Measurements from ENCODE around the gene SKAP2. TPM values are rescaled to one million over a fixed set of nuclear protein-coding genes. Genes with fewer than 3 reads are reported as not detected.
A peak's percentile ranks its signal among the peaks of the same experiment; 100 is the strongest.

The SKAP2 gene
- total and polyA plus RNA-seq, 2 donors (not counting 3 experiments of a cell fraction or from before 2014, with no cell fraction given): 4.0 to 27.6 TPM

DNA sequence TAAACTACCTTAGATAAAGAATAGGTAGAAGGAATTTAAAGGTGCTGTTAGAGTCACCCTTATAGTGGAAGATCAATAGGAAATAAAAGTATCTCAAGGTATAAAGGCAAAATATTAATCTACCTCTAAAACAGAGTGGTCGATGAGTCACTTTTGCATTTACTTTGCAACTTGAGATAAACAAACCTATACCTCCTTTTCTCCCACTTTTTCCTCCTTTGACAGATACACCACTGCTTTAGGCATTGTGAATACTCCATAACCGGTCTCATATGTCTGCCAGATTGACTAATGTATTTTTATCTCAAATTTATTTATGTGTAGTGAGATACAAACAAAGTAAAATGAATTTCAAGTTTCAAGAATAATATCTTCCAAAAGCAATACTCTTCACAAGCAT is 193.5 kb downstream of the SKAP2 start:
- no peak overlapping the region for H3K9ac ChIP-seq (replicated peaks; ENCODE audit: extremely low read depth, insufficient read depth, low read length)
- no peaks in the 10 kb centered on the region for H3K79me2 ChIP-seq (ENCODE audit: control insufficient read depth, insufficient read depth, low read length)
- intact Hi-C loops (cut with micrococcal nuclease): no loop called here
- no peaks in the 10 kb centered on the region for H3K27me3 ChIP-seq (ENCODE audit: control insufficient read depth in 2 of 2, insufficient read depth in 2 of 2, low read length in 2 of 2)
- no peaks in the 10 kb centered on the region for H3K9me3 ChIP-seq (replicated peaks; ENCODE audit: control insufficient read depth, insufficient read depth, low read length)
- POLR2A ChIA-PET: no interaction called here
- no peak for DNase-seq (ENCODE audit: low read depth, low spot score)
- H3K9me1 ChIP-seq (replicated peaks; ENCODE audit: control insufficient read depth, extremely low read depth, insufficient read depth, low read length): no peaks in the 10 kb centered on the region
- H3K36me3 ChIP-seq (ENCODE audit: control insufficient read depth in 2 of 2, extremely low read depth in 1 of 2, insufficient read depth in 2 of 2, low read length in 2 of 2): no peaks in the 10 kb centered on the region
- H3K4me3 ChIP-seq (replicated peaks in 1 of 3; ENCODE audit: insufficient read depth in 1 of 3, low read depth in 1 of 3, low read length in 3 of 3): no peak overlapping the region
- H3K4me2 ChIP-seq (ENCODE audit: insufficient read depth, low read length): no peak overlapping the region
- no peaks in the 10 kb centered on the region for H4K20me1 ChIP-seq (replicated peaks; ENCODE audit: control insufficient read depth, extremely low read depth, insufficient read depth, low read length)
- peaks cover 13% of the 10 kb centered on the region for H3K4me1 ChIP-seq (ENCODE audit: control insufficient read depth, extremely low read depth, insufficient read depth, low read length)
- TF ChIP-seq, protein P1, sequence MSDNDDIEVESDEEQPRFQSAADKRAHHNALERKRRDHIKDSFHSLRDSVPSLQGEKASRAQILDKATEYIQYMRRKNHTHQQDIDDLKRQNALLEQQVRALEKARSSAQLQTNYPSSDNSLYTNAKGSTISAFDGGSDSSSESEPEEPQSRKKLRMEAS (IDR thresholded peaks at IDR 0.05; ENCODE audit: insufficient read depth, insufficient read length): no peak
- TF ChIP-seq FOS (IDR thresholded peaks at IDR 0.05; ENCODE audit: borderline replicate concordance, insufficient read depth, low read length): peak; percentile 16
- dilution Hi-C loops (cut with MboI; ENCODE audit: extremely low pct_ligation_motif_present, low sequenced_read_pairs): no loop called here
- BruUV-seq (replicated peaks): no TSS peak
- no peak overlapping the region for H2AFZ ChIP-seq (ENCODE audit: low read depth, low read length)
- CTCF ChIA-PET: interaction anchor here (1.5 to 7.6 kb wide), 3 partner anchors 11 to 302 kb away, joined by 10 to 345 read pairs (median 17); no protein-coding TSS in a partner anchor
- FAIRE-seq: no peak
- no peak overlapping the region for H3K27ac ChIP-seq (ENCODE audit: insufficient read depth, low read depth, low read length)

- Histone ChIP-seq H2AFZ (ENCODE audit: low read depth, low read length) (no peak overlapping the region), H3K4me3 (replicated peaks in 1 of 3; ENCODE audit: insufficient read depth in 1 of 3, low read depth in 1 of 3, low read length in 3 of 3) (no peak overlapping the region), H3K79me2 (ENCODE audit: control insufficient read depth, insufficient read depth, low read length) (no peaks in the 10 kb centered on the region), H3K9me3 (replicated peaks; ENCODE audit: control insufficient read depth, insufficient read depth, low read length) (no peaks in the 10 kb centered on the region), H3K9ac (replicated peaks; ENCODE audit: extremely low read depth, insufficient read depth, low read length) (no peak overlapping the region), H3K4me1 (ENCODE audit: control insufficient read depth, extremely low read depth, insufficient read depth, low read length) (peaks cover 8% of the 10 kb centered on the region), H3K4me2 (ENCODE audit: insufficient read depth, low read length) (no peak overlapping the region), H3K27ac (ENCODE audit: insufficient read depth, low read depth, low read length) (no peak overlapping the region), H3K36me3 (ENCODE audit: control insufficient read depth in 2 of 2, extremely low read depth in 1 of 2, insufficient read depth in 2 of 2, low read length in 2 of 2) (no peaks in the 10 kb centered on the region), H3K27me3 (ENCODE audit: control insufficient read depth in 2 of 2, insufficient read depth in 2 of 2, low read length in 2 of 2) (no peaks in the 10 kb centered on the region), H4K20me1 (replicated peaks; ENCODE audit: control insufficient read depth, extremely low read depth, insufficient read depth, low read length) (no peaks in the 10 kb centered on the region), H3K9me1 (replicated peaks; ENCODE audit: control insufficient read depth, extremely low read depth, insufficient read depth, low read length) (no peaks in the 10 kb centered on the region)
- no TSS peak for BruUV-seq (replicated peaks)
- dilution Hi-C loops (cut with MboI; ENCODE audit: extremely low pct_ligation_motif_present, low sequenced_read_pairs): no loop called here
- FAIRE-seq: no peak
- ChIA-PET POLR2A (no interaction called here), CTCF (interaction anchor here (0.8 to 7.6 kb wide), 4 partner anchors 11 to 491 kb away, joined by 3 to 345 read pairs (median 7); no protein-coding TSS in a partner anchor)
- DNase-seq (ENCODE audit: low read depth, low spot score): peak; percentile 17
- intact Hi-C loops (cut with micrococcal nuclease): no loop called here
- TF ChIP-seq, protein P1 (IDR thresholded peaks at IDR 0.05; ENCODE audit: insufficient read depth, insufficient read length): no peak
- TF ChIP-seq, protein P2, sequence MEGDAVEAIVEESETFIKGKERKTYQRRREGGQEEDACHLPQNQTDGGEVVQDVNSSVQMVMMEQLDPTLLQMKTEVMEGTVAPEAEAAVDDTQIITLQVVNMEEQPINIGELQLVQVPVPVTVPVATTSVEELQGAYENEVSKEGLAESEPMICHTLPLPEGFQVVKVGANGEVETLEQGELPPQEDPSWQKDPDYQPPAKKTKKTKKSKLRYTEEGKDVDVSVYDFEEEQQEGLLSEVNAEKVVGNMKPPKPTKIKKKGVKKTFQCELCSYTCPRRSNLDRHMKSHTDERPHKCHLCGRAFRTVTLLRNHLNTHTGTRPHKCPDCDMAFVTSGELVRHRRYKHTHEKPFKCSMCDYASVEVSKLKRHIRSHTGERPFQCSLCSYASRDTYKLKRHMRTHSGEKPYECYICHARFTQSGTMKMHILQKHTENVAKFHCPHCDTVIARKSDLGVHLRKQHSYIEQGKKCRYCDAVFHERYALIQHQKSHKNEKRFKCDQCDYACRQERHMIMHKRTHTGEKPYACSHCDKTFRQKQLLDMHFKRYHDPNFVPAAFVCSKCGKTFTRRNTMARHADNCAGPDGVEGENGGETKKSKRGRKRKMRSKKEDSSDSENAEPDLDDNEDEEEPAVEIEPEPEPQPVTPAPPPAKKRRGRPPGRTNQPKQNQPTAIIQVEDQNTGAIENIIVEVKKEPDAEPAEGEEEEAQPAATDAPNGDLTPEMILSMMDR (IDR thresholded peaks at IDR 0.05; ENCODE audit: extremely low read depth in 1 of 2, insufficient read depth in 1 of 2, low read depth in 1 of 2, low read length in 2 of 2): no peak
- TF ChIP-seq JUN (IDR thresholded peaks at IDR 0.05; ENCODE audit: borderline replicate concordance, insufficient read depth, insufficient read length, low read depth) (no peak), POLR2A (IDR thresholded peaks at IDR 0.05; ENCODE audit: low read depth, low read length) (no peak), GATA2 (IDR thresholded peaks at IDR 0.05; ENCODE audit: insufficient read depth, insufficient read length, low read depth, low read length) (no peak), EZH2 (IDR thresholded peaks at IDR 0.05; ENCODE audit: borderline replicate concordance, low read depth, low read length, severe bottlenecking) (no peak), FOS (IDR thresholded peaks at IDR 0.05; ENCODE audit: borderline replicate concordance, insufficient read depth, low read length) (no peak), POLR2AphosphoS5 (IDR thresholded peaks at IDR 0.05; ENCODE audit: insufficient read depth, low read depth, low read length) (no peak), MYC (IDR thresholded peaks at IDR 0.05; ENCODE audit: low read depth, low read length) (no peak)
These were observed 194.1 kb downstream of the SKAP2 start for GRCh38 chr7:26670290-26670689.
